ENCODE data around the gene SAMD13.

- TF ChIP-seq JUND (IDR thresholded peaks at IDR 0.05): no peak
- TF ChIP-seq EP300 (IDR thresholded peaks at IDR 0.05; ENCODE audit: borderline replicate concordance in 1 of 2, low read depth in 1 of 2, low read length in 1 of 2): no peak
- TF ChIP-seq GABPA (IDR thresholded peaks at IDR 0.05; ENCODE audit: low read depth): no peak
- no peak for TF ChIP-seq USF2 (IDR thresholded peaks at IDR 0.05; ENCODE audit: borderline replicate concordance, low read depth, low read length)
- no peak for TF ChIP-seq CTCF (IDR thresholded peaks at IDR 0.05)
- TF ChIP-seq TAF1 (IDR thresholded peaks at IDR 0.05; ENCODE audit: borderline replicate concordance, low read depth, low read length): no peak
- TF ChIP-seq POLR2AphosphoS5 (IDR thresholded peaks at IDR 0.05; ENCODE audit: low read depth, low read length): no peak
- no peak for TF ChIP-seq MAX (IDR thresholded peaks at IDR 0.05; ENCODE audit: low read depth)
These were observed 15.4 kb upstream of the SAMD13 start for GRCh38 chr1:84286071-84286470.

All from SK-N-SH (cell line).